ENCODE results near the gene ATXN10.

Gene ATXN10

GRCh38 chr22:45689211-45689610 is 17.6 kb downstream of the ATXN10 start:
- Histone ChIP-seq H3K4me3 (replicated peaks; ENCODE audit: insufficient read depth, low read length) (no peak overlapping the region), H3K27ac (replicated peaks) (no peak overlapping the region), H3K27me3 (ENCODE audit: insufficient read depth, poor library complexity, severe bottlenecking) (no peaks in the 10 kb centered on the region)
- TF ChIP-seq, protein P1, sequence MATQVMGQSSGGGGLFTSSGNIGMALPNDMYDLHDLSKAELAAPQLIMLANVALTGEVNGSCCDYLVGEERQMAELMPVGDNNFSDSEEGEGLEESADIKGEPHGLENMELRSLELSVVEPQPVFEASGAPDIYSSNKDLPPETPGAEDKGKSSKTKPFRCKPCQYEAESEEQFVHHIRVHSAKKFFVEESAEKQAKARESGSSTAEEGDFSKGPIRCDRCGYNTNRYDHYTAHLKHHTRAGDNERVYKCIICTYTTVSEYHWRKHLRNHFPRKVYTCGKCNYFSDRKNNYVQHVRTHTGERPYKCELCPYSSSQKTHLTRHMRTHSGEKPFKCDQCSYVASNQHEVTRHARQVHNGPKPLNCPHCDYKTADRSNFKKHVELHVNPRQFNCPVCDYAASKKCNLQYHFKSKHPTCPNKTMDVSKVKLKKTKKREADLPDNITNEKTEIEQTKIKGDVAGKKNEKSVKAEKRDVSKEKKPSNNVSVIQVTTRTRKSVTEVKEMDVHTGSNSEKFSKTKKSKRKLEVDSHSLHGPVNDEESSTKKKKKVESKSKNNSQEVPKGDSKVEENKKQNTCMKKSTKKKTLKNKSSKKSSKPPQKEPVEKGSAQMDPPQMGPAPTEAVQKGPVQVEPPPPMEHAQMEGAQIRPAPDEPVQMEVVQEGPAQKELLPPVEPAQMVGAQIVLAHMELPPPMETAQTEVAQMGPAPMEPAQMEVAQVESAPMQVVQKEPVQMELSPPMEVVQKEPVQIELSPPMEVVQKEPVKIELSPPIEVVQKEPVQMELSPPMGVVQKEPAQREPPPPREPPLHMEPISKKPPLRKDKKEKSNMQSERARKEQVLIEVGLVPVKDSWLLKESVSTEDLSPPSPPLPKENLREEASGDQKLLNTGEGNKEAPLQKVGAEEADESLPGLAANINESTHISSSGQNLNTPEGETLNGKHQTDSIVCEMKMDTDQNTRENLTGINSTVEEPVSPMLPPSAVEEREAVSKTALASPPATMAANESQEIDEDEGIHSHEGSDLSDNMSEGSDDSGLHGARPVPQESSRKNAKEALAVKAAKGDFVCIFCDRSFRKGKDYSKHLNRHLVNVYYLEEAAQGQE (IDR thresholded peaks at IDR 0.05; ENCODE audit: insufficient replicate concordance, low read depth): no peak
- TF ChIP-seq SPI1 (IDR thresholded peaks at IDR 0.05; ENCODE audit: borderline replicate concordance, low read depth): no peak
- TF ChIP-seq CTCF (IDR thresholded peaks at IDR 0.05; ENCODE audit: insufficient read depth, low read length): no peak
- no peak for TF ChIP-seq GABPA (IDR thresholded peaks at IDR 0.05; ENCODE audit: low read depth)
- TF ChIP-seq POLR2AphosphoS5 (IDR thresholded peaks at IDR 0.05; ENCODE audit: low read depth): no peak
- DNase-seq (ENCODE audit: low read depth in 1 of 2, low spot score in 1 of 2): no peak

DNA sequence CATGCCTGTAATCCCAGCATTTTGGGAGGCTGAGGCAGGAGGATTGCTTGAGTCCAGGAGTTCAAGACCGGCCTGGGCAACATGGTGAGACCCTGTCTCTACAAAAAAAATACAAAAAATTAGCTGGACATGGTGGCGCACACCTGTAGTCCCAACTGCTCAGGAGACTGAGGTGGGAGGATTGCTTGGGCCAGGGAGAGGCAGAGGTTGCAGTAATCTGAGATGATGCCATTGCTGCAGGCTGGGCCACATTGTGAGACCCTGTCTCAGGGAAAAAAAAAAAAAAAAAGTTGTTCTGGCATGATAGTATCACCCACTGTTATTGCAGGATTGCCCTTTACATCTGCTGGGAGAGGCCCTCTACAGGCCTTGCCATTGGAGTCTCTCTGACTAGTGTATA is 18.4 kb downstream of the ATXN10 start:
- Histone ChIP-seq H3K27me3 (ENCODE audit: insufficient read depth, poor library complexity, severe bottlenecking) (no peaks in the 10 kb centered on the region), H3K4me3 (replicated peaks; ENCODE audit: insufficient read depth, low read length) (no peak overlapping the region), H3K27ac (replicated peaks) (no peak overlapping the region)
- DNase-seq (ENCODE audit: low read depth in 1 of 2, low spot score in 1 of 2): no peak
- TF ChIP-seq CTCF (IDR thresholded peaks at IDR 0.05; ENCODE audit: insufficient read depth, low read length) (no peak), SPI1 (IDR thresholded peaks at IDR 0.05; ENCODE audit: borderline replicate concordance, low read depth) (no peak), GABPA (IDR thresholded peaks at IDR 0.05; ENCODE audit: low read depth) (no peak), POLR2AphosphoS5 (IDR thresholded peaks at IDR 0.05; ENCODE audit: low read depth) (no peak)
- TF ChIP-seq, protein P1 (IDR thresholded peaks at IDR 0.05; ENCODE audit: insufficient replicate concordance, low read depth): no peak

DNA sequence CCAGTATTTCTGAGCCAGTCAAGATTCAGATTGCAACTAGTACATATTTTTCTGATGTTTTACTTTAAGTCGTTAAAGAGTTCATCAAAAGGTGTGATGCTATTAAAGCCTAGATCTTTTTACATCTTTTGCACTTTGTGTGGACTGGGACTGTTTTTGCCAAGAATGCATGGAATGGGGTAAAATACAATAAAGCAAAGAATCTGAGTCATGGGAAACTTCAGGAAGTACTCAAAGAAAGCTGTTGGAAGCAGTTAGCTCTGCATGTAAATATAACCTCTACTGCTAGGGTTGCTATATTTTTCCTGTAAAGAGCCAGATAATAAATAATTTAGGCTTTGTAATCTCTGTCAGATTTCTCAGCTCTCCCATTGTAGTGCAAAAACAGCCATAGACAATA is 20.9 kb downstream of the ATXN10 start:
- Histone ChIP-seq H3K27me3 (ENCODE audit: insufficient read depth, poor library complexity, severe bottlenecking) (no peaks in the 10 kb centered on the region), H3K4me3 (replicated peaks; ENCODE audit: insufficient read depth, low read length) (no peak overlapping the region), H3K27ac (replicated peaks) (no peak overlapping the region)
- DNase-seq (ENCODE audit: low read depth in 1 of 2, low spot score in 1 of 2): no peak
- TF ChIP-seq CTCF (IDR thresholded peaks at IDR 0.05; ENCODE audit: insufficient read depth, low read length): no peak
- no peak for TF ChIP-seq SPI1 (IDR thresholded peaks at IDR 0.05; ENCODE audit: borderline replicate concordance, low read depth)
- TF ChIP-seq, protein P1 (IDR thresholded peaks at IDR 0.05; ENCODE audit: insufficient replicate concordance, low read depth): no peak
- TF ChIP-seq GABPA (IDR thresholded peaks at IDR 0.05; ENCODE audit: low read depth): no peak
- TF ChIP-seq POLR2AphosphoS5 (IDR thresholded peaks at IDR 0.05; ENCODE audit: low read depth): no peak

Data from HL-60 (cell line).